PFSK-1 (cell line): ENCODE data around the gene ATP6V0A1.

Experiments used
- FOXP2 ChIP-seq: optimal IDR thresholded peaks from 2 replicates; pipeline ENCODE3; 2011; ENCODE audit warnings: borderline replicate concordance, control low read depth, inconsistent platforms; ENCODE audit not compliant: insufficient read depth; ENCODE audit errors: extremely low read length, extremely low read depth
- POLR2AphosphoS5 ChIP-seq: IDR thresholded peaks from 2 replicates; pipeline ENCODE4 v1.6.1; 2012; ENCODE audit warnings: low read depth, mild to moderate bottlenecking, control low read depth, low read length, moderate library complexity
- REST ChIP-seq, 2 experiments: IDR thresholded peaks; 2 replicates each; pipeline versions ENCODE4 v1.6.1 to v1.8.0; 2011 to 2012; ENCODE audit warnings: low read depth in 2 of 2, low read length in 2 of 2, control low read depth in 1 of 2, inconsistent platforms in 1 of 2, mild to moderate bottlenecking in 1 of 2, moderate library complexity in 1 of 2; ENCODE audit not compliant: insufficient read depth in 1 of 2
- SIN3A ChIP-seq: IDR thresholded peaks from 2 replicates; pipeline ENCODE4 v1.6.1; 2012; ENCODE audit warnings: mild to moderate bottlenecking, low read length, moderate library complexity, borderline replicate concordance; ENCODE audit not compliant: insufficient read depth
- TAF1 ChIP-seq: IDR thresholded peaks from 2 replicates; pipeline ENCODE4 v1.6.1; 2012; ENCODE audit warnings: low read length, control low read depth, borderline replicate concordance; ENCODE audit not compliant: insufficient read depth

The ATP6V0A1 gene

GRCh38 chr17:42525221-42525620 is 66.5 kb downstream of the ATP6V0A1 start:
- TF ChIP-seq POLR2AphosphoS5 (no peak), FOXP2 (no peak), TAF1 (no peak), REST (IDR thresholded peaks at IDR 0.05; ENCODE audit: insufficient read depth in 1 of 2, low read depth in 2 of 2, low read length in 2 of 2) (no peak), SIN3A (no peak)

GRCh38 chr17:42526031-42526444 is 67.4 kb downstream of the ATP6V0A1 start:
- TF ChIP-seq SIN3A: no peak
- TF ChIP-seq TAF1: no peak
- TF ChIP-seq POLR2AphosphoS5: no peak
- no peak for TF ChIP-seq FOXP2
- no peak for TF ChIP-seq REST (IDR thresholded peaks at IDR 0.05; ENCODE audit: insufficient read depth in 1 of 2, low read depth in 2 of 2, low read length in 2 of 2)

GRCh38 chr17:42527932-42528331 is 69.3 kb downstream of the ATP6V0A1 start:
- TF ChIP-seq FOXP2: no peak
- TF ChIP-seq REST (IDR thresholded peaks at IDR 0.05; ENCODE audit: insufficient read depth in 1 of 2, low read depth in 2 of 2, low read length in 2 of 2): no peak
- TF ChIP-seq TAF1: no peak
- TF ChIP-seq POLR2AphosphoS5: no peak
- TF ChIP-seq SIN3A: no peak

- TF ChIP-seq FOXP2 (no peak), SIN3A (no peak), REST (IDR thresholded peaks at IDR 0.05; ENCODE audit: insufficient read depth in 1 of 2, low read depth in 2 of 2, low read length in 2 of 2) (no peak), TAF1 (no peak), POLR2AphosphoS5 (no peak)
These were observed 70.4 kb downstream of the ATP6V0A1 start for GRCh38 chr17:42529061-42529460.

GRCh38 chr17:42530952-42531454 is 72.3 kb downstream of the ATP6V0A1 start:
- TF ChIP-seq TAF1 (no peak), SIN3A (no peak), REST (IDR thresholded peaks at IDR 0.05; ENCODE audit: insufficient read depth in 1 of 2, low read depth in 2 of 2, low read length in 2 of 2) (no peak), FOXP2 (no peak), POLR2AphosphoS5 (no peak)
